SKM-1 (cell line): ENCODE measurements around the gene CDA.

Source experiments
- DNase-seq: peaks from one replicate; lab custom pipeline; 2025; ENCODE audit not compliant: unreplicated experiment; lab: John Stamatoyannopoulos, UW

Gene CDA

DNA sequence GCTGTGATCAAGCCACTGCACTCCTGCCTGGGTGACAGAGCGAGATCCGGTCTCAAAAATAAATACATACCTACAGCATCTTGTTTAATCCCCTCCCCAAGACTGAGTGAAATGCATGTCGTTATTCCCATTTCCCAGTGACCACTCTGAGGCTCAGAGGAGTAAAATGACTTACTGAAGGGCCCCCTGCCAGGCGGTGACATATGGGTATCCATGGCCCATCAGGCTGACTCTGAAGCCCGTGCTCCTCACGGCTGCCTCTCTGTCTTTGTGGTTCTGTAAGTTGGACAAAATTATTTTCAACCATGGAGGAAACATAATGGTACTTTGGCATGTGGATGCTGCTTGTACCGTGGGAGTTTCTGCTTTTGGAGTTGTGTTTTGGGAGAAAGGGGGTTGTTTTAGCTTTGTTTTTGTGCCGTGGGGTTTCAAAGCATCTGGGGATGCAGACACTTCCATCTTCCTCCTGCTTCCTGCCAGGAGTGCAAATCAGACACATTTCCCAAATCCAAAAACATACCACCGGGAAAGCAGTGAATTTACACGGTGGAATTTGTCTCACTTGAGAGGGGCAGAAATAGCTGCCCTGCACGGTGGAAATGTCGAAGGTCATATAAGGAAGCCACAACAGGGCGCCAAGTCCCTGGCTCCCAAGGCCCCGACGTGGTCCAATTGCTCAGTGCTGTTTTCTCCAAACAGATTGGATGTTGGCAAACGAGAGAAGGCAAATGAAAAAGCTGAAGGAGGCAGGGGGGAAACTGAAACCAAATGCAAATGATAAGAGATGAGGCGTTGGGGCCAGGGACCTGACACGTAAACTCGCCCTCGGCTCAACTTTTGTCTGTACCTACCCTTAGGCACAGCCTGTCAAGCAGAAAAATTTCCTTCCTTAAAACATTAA is 27.3 kb downstream of the CDA start:
- no peak for DNase-seq

DNA sequence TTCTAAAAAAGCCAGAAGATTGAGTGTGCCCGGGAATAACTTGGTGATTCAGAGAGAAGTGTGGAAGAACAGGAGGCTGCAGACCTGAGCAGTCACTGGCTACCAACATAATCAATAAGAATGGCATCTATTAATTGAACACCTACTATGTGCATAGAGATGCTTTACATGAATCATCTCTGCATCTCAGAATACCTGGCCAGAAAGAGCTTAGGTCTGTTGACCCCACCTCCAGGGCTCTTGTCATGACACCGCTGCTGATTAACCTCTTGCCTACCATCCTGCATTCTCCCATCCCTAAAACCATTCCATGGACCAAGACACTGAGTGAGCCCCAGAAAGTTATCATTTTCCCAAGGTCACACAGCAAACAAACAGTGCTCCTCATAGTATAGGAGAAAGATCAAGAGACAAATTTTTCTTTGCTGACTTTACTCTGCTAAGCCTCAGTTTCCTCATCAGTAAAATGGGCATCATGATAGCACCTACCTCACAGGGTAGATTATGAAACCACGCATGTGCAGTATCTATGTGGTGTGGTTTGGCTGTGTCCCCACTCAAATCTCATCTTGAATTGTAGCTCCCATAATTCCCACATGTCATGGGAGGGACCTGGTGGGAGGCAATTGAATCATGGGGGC is 28.1 kb downstream of the CDA start:
- DNase-seq: no peak

DNA sequence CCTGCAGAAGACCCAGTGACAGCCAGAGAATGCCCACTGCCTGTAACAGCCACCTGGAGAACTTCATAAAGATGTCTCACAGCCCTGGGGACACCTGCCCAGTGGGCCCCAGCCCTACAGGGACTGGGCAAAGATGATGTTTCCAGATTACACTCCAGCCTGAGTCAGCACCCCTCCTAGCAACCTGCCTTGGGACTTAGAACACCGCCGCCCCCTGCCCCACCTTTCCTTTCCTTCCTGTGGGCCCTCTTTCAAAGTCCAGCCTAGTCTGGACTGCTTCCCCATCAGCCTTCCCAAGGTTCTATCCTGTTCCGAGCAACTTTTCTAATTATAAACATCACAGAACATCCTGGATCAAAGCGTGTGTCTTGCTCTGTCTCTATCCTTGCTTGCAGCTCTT is 29.7 kb downstream of the CDA start:
- DNase-seq: no peak

DNA sequence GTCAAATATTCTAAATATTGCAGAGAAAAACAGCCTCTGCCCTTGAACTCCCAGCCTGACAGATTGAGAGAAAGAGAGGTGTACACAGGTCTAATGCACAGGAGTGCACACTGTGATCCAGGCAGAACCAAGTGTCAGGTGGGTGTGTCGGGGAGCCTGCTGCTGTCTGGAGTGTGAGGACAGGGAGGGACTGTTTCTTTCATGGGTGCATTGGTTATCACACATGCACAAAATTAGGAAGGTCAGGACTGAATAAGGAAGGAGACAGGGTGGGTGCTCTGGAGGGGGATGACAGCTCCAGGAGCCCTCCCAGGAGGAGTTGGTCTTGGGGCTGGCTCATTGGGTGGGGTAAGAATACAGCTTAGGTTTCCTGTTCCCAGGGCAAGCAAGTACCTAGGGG is 31.1 kb downstream of the CDA start:
- no peak for DNase-seq

DNA sequence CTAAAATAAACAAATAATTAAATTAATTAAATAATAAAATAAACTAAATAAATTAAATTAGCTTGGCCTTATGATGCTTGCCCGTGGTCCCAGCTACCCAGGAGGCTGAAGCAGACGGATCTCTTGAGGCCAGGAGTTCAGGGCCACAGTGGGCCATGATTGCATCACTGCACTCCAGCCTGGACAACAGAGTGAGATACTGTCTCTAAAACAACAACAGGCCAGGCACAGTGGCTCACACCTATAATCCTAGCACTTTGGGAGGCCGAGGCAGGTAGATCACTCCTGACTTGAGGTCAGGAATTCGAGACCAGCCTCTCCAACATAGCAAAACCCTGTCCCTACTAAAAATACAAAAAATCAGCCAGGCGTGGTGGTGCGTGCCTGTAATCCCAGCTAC is 32.1 kb downstream of the CDA start:
- DNase-seq: no peak

DNA sequence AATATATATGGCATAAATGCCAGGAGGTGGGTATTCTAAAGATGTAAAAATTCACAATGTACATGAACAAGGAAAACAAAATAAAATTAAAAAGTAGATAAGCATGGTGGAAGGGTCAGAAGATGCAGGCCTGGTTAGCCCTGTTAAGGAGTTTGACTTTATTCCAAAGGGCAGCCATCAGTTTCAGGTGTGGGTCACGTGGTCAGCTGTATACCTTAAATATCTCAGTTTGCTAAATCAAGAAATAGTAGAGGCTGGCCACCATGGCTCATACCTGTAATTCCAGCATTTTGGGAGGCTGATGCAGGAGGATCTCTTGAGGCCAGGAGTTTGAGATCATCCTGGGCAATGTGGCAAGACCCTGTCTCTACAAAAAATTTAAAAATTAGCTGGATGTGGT is 35.8 kb downstream of the CDA start:
- DNase-seq: no peak

DNA sequence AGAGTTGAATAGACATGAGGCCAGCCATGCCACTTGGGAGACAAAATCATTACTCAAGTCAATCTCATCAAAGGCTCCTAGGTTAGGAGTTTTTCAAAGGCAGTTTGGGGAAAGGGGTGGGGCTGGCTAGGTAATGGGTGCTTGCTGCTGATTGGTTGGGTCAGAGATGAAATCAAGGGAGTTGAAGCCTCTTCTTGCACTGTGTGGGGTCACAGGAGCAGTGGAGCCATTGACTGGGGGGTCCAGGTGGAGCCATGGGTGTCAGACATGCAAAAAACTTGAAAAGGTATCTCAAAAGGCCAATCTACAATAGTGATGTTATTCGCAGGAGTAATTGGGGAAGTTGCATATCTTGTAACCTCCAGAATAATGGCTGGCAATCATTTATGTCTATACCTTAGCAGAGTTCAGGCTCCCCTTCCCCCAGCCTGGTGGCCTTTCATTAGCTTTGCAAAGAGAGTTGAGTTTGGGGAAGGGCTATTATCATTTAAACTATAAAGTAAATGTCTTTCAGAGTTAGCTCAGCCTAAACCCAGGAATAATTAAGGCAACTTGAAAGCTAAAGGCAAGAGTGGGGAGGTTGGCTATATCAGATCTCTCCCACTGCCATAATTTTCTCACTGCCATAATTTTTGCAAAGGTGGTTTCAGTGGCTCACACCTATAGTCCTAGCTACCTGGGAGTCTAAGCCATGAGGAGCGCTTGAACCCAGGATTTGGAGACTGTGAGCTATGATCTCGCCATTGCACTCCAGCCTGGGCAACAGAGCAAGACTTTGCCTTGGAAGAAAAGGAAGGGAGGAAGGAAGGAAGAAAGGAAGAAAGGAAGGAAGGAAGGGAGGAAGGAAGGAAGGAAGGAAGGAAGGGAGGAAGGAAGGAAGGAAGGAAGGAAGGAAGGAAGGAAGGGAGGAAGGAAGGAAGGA is 36.5 kb downstream of the CDA start:
- no peak for DNase-seq

DNA sequence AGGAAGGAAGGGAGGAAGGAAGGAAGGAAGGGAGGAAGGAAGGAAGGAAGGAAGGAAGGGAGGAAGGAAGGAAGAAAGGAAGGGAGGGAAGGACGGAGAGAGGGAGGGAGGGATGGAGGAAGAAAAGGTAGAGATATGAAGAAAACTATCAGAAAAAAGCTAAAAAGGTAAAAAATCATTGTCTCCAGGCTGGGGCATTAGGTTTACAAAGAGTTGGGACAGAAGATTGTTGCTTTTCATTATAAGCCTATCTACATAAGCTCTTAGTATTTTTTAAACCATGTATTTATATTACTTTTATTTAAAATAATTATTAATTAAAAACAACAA is 37.2 kb downstream of the CDA start:
- no peak for DNase-seq

DNA sequence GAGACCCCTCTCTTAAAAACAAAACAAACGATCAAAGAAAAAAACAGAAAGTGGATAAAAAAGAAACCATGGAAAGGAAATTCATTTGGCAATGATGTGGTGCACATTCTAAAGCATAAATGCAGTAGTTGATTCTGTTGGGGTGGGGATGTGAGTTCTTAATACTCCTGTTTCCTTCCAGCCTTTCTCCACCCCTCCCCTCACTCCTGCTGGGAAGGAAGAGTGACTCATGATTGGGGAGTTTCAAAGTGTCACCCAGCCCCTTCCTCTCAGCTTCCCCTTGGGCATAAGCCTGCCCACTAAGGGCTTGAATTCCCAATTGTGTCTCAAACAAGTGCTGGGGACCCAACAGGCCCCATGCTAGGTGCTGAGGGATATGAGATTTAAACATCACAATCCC is 37.6 kb downstream of the CDA start:
- no peak for DNase-seq

DNA sequence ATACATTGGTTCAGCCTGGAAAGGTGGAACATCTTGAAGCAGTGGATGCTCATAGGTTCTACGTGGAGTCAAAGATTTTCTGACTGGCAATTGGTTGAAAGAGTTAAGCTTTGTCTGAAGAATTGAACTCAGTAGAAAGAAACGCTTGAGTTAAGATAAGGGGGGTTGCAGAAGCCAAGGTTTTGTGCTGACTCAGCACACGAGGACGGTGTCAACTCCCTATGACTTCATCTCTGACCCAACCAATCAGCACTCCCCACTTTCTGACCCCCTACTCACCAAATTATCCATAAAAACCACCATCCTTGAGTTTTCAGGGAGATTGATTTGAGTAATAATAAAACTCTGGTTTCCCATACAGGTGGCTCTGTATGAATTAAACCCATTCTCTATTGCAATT is 41.8 kb downstream of the CDA start:
- DNase-seq: no peak

DNA sequence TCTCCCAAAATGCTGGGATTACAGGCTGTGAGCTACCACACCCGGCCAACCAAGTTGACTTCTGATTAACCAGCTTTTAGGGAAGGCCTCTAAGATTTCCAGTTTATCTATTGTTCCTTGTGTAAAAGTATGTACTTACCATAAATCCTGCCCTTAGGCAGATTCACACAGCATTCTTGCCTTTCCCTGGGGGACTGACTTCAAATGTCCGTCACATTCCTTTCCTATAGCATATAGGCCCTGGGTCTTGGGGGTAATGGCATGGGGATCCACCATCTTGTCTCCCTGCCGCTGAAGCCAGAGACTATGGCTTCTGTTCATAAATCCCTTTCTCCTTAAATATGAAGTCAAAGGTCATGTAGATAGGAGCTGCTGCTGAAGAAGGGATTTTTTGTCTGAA is 43.5 kb downstream of the CDA start:
- no peak for DNase-seq

DNA sequence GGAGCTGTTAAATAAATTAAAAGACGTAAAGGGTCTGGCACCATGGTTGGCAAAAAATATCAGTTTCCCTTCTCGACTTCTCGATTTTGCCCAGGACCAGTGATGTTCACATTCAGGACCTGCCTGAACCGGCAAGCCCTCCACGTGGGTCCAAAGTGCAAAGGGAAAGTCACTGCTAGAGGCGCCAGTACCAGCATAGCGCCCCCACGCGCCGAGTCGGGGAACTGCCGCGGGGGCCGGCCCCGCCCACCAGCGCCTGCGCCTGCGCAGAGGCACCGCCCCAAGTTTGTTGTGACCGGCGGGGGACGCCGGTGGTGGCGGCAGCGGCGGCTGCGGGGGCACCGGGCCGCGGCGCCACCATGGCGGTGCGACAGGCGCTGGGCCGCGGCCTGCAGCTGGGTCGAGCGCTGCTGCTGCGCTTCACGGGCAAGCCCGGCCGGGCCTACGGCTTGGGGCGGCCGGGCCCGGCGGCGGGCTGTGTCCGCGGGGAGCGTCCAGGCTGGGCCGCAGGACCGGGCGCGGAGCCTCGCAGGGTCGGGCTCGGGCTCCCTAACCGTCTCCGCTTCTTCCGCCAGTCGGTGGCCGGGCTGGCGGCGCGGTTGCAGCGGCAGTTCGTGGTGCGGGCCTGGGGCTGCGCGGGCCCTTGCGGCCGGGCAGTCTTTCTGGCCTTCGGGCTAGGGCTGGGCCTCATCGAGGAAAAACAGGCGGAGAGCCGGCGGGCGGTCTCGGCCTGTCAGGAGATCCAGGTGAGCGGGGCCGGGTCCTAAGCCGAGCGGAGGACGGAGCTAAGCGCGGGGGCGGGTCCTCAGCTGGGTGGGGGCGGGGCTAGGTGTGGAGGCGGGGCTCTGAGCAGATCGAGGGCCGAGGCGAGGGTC is 44.5 kb downstream of the CDA start, which contains the start of gene PINK1:
PINK1 (plus strand) TSS at position 269 of the 875 bp plus-strand sequence; CDS start at position 360, 91 bp downstream.
- peak; percentile 40 for DNase-seq

DNA sequence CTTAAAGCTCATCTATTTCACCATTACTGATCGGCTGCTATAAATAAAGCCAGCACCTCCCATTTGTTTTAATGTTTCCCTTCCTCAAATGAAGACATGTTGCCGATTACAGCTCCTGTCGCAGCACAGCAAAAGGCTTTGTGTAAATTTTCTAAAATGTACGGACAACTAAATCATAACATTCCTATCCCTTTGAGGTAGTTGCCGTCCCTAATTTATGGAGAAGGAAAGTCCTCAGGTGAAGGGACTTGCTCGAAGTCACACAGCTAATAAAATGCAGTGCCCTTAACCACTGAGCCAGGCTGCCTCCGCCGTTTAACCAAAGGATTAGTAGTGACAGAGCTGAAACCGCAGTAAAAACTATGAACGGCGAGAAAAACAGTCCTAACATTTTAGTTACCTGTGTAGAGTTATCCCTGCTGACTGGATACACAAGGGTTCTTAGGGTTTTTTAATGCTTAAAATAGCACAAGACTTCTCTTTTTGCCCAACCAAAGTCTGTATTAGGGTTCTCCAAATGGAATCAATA is 45.2 kb downstream of the CDA start:
- no peak for DNase-seq

DNA sequence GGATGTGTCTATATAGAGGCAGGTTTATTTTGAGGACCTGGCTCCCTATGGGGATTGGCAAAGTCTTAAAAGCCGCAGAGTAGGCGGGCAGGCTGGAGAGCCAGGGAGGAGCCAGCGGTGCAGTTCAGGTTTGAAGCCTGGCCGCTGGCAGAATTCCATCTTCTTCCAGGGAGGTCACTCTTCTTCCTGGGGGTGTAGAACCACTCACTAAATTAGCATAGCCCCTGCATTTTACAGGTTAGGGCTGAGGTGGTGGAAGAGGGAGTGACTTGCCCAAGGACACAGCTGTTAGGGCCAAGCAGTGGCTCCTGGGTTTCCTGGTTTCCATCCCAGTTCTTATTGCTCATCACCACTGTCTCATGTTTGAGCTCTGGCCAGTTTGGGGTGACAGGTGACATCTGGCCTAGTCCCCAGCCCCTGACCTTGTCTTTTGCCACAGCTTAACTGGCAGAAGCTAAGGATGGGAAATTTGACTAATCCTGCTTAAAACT is 45.7 kb downstream of the CDA start:
- DNase-seq: peak; percentile 15

DNA sequence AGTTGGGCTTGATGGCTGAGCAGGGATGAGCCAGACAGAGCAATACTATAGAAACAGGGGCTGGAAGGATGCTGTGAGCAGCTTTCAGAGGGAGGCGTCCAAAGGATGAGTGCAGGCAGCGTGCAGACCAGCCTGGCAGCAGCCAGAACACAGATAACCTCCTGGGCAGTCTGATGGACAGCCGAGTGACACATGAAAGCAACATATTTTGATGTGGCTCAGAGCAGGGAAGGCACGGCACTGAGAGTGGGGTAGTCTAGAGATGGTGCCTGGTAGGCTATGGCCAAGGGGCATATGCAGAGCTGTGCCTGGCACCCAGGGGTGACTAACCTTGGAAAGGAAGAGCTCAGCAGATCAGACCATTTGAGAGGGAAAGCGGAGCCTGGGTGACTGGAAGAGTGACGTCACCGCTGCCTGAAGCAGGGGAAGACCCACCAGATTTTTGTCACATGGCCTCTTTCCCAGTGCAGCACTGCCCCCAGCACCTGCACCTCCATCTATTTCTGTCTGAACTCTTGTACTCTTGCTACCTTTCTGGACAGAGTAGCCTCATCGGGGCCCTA is 48.0 kb downstream of the CDA start:
- DNase-seq: no peak

DNA sequence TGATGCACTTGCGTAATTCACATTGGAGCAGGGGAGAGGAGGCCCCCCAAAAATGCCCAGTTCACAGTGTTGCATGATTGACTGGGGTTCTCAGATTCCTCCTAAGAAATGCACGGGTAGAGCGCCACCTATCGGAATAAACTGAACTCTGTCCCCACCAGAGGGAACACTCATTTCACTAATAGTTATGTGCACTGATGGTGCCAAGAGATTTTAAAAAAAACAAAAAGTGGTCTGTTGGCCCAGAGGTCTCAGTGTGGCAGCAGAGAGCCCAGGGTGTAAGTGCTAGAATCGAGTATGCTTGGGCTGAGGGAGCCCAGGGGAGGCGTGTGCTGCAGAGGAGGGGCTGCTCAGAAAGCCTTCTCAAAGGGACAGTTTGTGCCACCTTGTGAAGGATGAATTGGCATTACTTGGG is 51.3 kb downstream of the CDA start:
- peak; percentile 47 for DNase-seq

DNA sequence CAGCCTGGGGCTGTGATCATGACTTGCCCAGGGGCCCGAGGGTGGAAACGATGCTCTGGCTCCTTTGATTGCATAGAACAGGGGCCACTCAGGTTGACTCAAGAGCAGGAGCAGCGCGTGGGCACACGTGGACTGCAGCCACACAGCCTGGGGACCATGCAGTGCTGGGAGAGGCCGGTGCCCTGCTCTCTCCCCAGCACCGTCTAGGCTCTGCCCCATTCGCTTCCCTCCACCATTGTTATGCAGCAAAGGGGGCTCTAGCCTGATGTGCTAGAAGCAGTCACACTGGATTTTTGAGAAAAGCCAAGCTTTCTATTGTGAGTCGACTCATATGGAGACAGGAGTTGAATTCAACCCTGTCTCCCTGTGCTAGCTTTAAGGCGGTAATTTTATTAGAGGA is 53.1 kb downstream of the CDA start:
- no peak for DNase-seq

DNA sequence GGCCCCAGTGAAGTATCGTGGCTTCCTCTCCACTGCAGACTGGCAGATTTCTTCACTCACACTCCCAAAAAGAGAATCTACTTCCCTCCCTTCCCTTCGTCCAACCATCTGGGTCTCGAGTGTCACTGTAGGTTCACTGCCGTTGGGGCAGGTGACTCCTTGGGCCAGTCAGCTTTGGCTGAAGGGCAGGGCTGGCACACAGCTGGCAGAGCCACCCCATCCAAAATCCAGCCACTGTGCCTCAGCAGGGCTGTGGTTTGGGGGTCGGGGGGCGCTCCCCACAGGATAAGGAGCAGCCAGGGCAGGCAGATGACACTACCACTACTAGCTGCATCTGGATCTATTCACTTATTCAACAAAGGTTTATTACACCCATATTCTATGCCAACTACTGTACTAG is 54.2 kb downstream of the CDA start:
- DNase-seq: no peak

DNA sequence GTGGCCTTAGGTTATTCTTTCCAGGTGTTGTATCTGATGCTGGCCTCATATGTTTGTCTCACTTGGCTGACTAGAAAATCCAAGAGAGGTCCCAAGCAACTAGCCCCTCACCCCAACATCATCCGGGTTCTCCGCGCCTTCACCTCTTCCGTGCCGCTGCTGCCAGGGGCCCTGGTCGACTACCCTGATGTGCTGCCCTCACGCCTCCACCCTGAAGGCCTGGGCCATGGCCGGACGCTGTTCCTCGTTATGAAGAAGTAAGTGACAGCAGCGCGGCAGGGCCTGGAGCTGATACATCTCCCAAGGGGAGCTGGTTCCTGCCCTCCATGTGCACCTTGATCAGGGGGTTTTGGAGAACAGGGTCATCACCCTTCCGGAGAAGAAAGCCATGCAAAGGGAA is 55.5 kb downstream of the CDA start:
- DNase-seq: no peak

DNA sequence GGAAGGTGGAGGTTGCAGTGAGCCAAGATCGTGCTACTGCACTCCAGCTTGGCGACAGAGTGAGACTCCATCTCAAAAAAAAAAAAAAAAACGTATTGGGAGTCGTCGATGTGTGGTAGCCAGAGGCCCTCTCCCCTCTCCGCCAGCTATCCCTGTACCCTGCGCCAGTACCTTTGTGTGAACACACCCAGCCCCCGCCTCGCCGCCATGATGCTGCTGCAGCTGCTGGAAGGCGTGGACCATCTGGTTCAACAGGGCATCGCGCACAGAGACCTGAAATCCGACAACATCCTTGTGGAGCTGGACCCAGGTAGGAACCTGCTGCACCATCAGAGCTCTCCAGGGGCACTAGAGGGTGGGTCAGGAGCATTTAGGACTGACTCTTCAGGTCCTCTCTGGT is 56.5 kb downstream of the CDA start:
- no peak for DNase-seq
